Mesendoderm (in vitro differentiated cells): Measurements from ENCODE around the gene TNRC6C.

Source experiments
- DNase-seq: peaks from one replicate; pipeline ENCODE4 v3.0.0; 2013
- H2AK5ac ChIP-seq: 2 replicates; pipeline ENCODE4 v1.6.1; 2013; ENCODE audit warnings: low read length, inconsistent platforms
- H2BK120ac ChIP-seq: 2 replicates; pipeline ENCODE4 v1.6.1; 2013; ENCODE audit warnings: low read depth, mild to moderate bottlenecking, low read length, moderate library complexity, mixed read lengths
- H2BK15ac ChIP-seq: replicated peaks from 2 replicates; pipeline ENCODE4 v1.6.1; 2013; ENCODE audit warnings: low read depth, mild to moderate bottlenecking, moderate library complexity
- H2BK5ac ChIP-seq: 2 replicates; pipeline ENCODE4 v1.6.1; 2013; ENCODE audit warnings: low read length, inconsistent platforms
- H3K18ac ChIP-seq: 2 replicates; pipeline ENCODE4 v1.6.1; 2013; ENCODE audit warnings: mild to moderate bottlenecking, low read length, mixed read lengths
- H3K23ac ChIP-seq: one replicate; pipeline ENCODE4 v1.6.1; 2013; ENCODE audit warnings: low read length
- H3K27ac ChIP-seq: 2 replicates; pipeline ENCODE4 v1.5.1; 2013; ENCODE audit warnings: low read depth, mild to moderate bottlenecking, inconsistent platforms, low read length, moderate library complexity
- H3K27me3 ChIP-seq: 2 replicates; pipeline ENCODE4 v1.6.1; 2013; ENCODE audit warnings: low read length, control low read depth, mild to moderate bottlenecking, inconsistent platforms; ENCODE audit not compliant: insufficient read depth, poor library complexity
- H3K36me3 ChIP-seq: 2 replicates; pipeline ENCODE4 v1.6.1; 2013; ENCODE audit warnings: low read length, inconsistent platforms; ENCODE audit not compliant: control insufficient read depth, insufficient read depth
- H3K4ac ChIP-seq: one replicate; pipeline ENCODE4 v1.6.1; 2013; ENCODE audit warnings: low read depth, mild to moderate bottlenecking, low read length, moderate library complexity
- H3K4me1 ChIP-seq: 2 replicates; pipeline ENCODE4 v1.6.1; 2013; ENCODE audit warnings: low read depth, low read length, inconsistent platforms; ENCODE audit not compliant: control insufficient read depth
- H3K4me2 ChIP-seq: 2 replicates; pipeline ENCODE4 v1.6.1; 2013; ENCODE audit warnings: low read length
- H3K4me3 ChIP-seq: 2 replicates; pipeline ENCODE4 v1.5.1; 2013; ENCODE audit warnings: mild to moderate bottlenecking, low read length
- H3K56ac ChIP-seq: one replicate; pipeline ENCODE4 v1.6.1; 2013; ENCODE audit warnings: low read length
- H3K79me1 ChIP-seq: 2 replicates; pipeline ENCODE4 v1.6.1; 2013; ENCODE audit warnings: low read length, inconsistent platforms
- H3K79me2 ChIP-seq: 2 replicates; pipeline ENCODE4 v1.6.1; 2013; ENCODE audit warnings: mild to moderate bottlenecking, low read length; ENCODE audit not compliant: control insufficient read depth, insufficient read depth
- H3K9ac ChIP-seq: 2 replicates; pipeline ENCODE4 v1.6.1; 2013; ENCODE audit warnings: low read length, inconsistent platforms
- H4K5ac ChIP-seq: one replicate; pipeline ENCODE4 v1.6.1; 2013; ENCODE audit warnings: low read length
- H4K8ac ChIP-seq: one replicate; pipeline ENCODE4 v1.6.1; 2013; ENCODE audit warnings: low read depth, mild to moderate bottlenecking, control low read depth, low read length, moderate library complexity
- WGBS: extraction: QIAGEN DNeasy Blood & Tissue Kit; methylation state at CpG from one replicate; pipeline ENCODE4 v1.1.7; 2013; ENCODE audit warnings: low lambda C conversion rate, missing lambda C conversion rate; ENCODE audit not compliant: insufficient coverage; ENCODE audit errors: extremely low coverage; 5-methylcytosine and 5-hydroxymethylcytosine counted together

Gene TNRC6C

DNA sequence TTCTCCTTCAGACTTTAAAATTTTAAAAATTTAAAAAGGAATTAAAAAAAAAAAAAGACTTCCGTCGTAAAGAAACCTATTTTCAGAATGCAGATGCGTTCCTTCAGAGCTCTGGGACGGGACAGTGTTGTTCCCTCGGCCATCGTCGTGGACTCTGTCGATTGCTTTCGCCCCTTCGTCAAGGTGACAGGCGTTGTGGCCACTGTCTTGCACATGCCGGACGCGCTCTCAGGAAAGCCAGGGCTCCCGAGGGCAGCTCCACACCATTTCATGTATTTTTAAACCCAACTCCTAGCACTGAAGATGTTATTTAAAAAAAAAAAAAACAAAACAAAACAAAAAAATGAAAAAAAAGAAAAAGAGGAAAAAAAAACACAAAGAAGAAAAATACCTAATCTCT, 147.7 kb downstream of the TNRC6C start:
- Histone ChIP-seq H3K56ac (no peak overlapping the region), H3K36me3 (no peaks in the 10 kb centered on the region), H2AK5ac (no peak overlapping the region), H3K4me1 (no peaks in the 10 kb centered on the region), H2BK5ac (no peak overlapping the region), H3K27ac (no peak overlapping the region), H3K79me1 (no peaks in the 10 kb centered on the region), H3K23ac (no peak overlapping the region), H3K4me3 (no peak overlapping the region), H3K9ac (no peak overlapping the region), H3K4ac (no peak overlapping the region), H2BK120ac (no peak overlapping the region), H2BK15ac (no peak overlapping the region), H3K18ac (no peak overlapping the region), H4K5ac (no peak overlapping the region), H3K79me2 (no peaks in the 10 kb centered on the region), H4K8ac (no peak overlapping the region), H3K27me3 (no peaks in the 10 kb centered on the region), H3K4me2 (no peak overlapping the region)
- no peak for DNase-seq
- WGBS, result no CpG with 5 or more reads among the region's 15 CpGs

DNA sequence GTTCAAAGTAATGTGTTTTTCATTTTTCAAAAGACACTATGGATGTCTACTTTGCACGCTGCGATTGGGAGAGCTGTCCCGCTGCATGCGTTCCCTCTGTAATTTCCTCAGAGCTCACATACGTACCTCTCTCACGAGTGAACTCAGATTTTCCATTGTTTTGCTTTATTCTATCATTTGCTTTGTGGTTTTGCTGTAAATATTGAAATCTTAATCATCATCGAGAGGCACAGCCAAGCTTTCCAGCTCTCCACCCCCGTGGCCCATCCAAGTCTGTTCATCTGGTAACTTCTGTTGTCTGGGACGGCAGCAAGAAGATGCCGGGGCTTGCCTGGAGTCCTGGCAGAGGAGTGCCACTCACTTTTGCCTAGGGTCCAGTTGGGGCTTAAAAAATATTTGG, 149.0 kb downstream of the TNRC6C start:
- Histone ChIP-seq H3K27me3 (no peaks in the 10 kb centered on the region), H4K8ac (no peak overlapping the region), H3K56ac (no peak overlapping the region), H3K9ac (no peak overlapping the region), H3K4ac (no peak overlapping the region), H3K27ac (no peak overlapping the region), H2BK15ac (no peak overlapping the region), H3K4me2 (no peak overlapping the region), H3K23ac (no peak overlapping the region), H4K5ac (no peak overlapping the region), H3K4me3 (no peak overlapping the region), H2BK120ac (no peak overlapping the region), H2AK5ac (no peak overlapping the region), H3K18ac (no peak overlapping the region), H3K79me2 (no peaks in the 10 kb centered on the region), H3K36me3 (peaks cover 3% of the 10 kb centered on the region), H3K4me1 (no peaks in the 10 kb centered on the region), H3K79me1 (peaks cover under 1% of the 10 kb centered on the region), H2BK5ac (no peak overlapping the region)
- DNase-seq, result no peak
- whole genome bisulfite sequencing, result no CpG with 5 or more reads among the region's 10 CpGs

DNA sequence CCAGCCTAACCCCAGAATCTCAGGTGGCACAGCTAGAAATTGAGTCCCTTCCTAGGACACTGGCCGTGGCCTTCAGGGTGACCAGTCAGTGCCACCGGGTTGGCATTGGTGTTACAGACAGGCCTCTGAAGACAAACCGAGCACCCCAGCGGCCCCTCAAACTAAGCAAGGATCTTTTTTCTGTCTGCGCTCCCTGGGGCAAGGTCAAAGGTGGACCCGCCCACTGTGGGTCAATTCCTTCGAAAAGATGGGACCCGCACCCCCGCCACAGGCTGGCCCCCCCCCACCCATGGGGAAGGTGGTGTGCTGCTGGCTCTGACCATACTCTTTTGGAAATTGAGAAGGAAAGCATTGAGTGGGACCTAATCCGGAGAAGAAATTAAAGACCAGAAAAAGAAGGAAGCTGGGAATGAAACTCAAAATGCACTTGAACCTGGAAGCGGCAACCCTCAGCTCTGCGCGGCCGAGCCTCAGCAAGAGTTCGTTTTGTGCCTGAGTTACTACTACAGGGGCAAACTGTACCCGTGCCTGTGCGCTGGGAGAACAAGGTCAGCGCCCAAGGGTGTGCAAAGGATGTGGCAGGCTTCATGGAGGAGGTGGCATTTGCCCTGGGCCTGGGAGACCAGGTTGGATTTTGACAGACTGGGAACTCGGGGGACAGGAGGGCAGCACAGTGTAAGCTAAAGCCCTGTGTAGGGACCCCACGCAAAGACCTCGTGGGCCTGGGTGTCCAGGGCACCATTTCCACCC, 149.6 kb downstream of the TNRC6C start:
- H2AK5ac ChIP-seq, result no peak overlapping the region
- H2BK15ac ChIP-seq, result no peak overlapping the region
- H3K18ac ChIP-seq, result no peak overlapping the region
- no CpG with 5 or more reads among the region's 21 CpGs for WGBS
- no peak overlapping the region for H3K9ac ChIP-seq
- H3K27ac ChIP-seq, result no peak overlapping the region
- no peaks in the 10 kb centered on the region for H3K27me3 ChIP-seq
- DNase-seq, result no peak
- H3K56ac ChIP-seq, result no peak overlapping the region
- no peak overlapping the region for H2BK120ac ChIP-seq
- peaks cover 3% of the 10 kb centered on the region for H3K36me3 ChIP-seq
- H3K79me1 ChIP-seq, result peaks cover 1% of the 10 kb centered on the region
- H3K4ac ChIP-seq, result no peak overlapping the region
- no peaks in the 10 kb centered on the region for H3K4me1 ChIP-seq
- no peak overlapping the region for H4K5ac ChIP-seq
- no peak overlapping the region for H3K4me2 ChIP-seq
- H2BK5ac ChIP-seq, result no peak overlapping the region
- no peak overlapping the region for H4K8ac ChIP-seq
- no peak overlapping the region for H3K23ac ChIP-seq
- no peaks in the 10 kb centered on the region for H3K79me2 ChIP-seq
- H3K4me3 ChIP-seq, result no peak overlapping the region

DNA sequence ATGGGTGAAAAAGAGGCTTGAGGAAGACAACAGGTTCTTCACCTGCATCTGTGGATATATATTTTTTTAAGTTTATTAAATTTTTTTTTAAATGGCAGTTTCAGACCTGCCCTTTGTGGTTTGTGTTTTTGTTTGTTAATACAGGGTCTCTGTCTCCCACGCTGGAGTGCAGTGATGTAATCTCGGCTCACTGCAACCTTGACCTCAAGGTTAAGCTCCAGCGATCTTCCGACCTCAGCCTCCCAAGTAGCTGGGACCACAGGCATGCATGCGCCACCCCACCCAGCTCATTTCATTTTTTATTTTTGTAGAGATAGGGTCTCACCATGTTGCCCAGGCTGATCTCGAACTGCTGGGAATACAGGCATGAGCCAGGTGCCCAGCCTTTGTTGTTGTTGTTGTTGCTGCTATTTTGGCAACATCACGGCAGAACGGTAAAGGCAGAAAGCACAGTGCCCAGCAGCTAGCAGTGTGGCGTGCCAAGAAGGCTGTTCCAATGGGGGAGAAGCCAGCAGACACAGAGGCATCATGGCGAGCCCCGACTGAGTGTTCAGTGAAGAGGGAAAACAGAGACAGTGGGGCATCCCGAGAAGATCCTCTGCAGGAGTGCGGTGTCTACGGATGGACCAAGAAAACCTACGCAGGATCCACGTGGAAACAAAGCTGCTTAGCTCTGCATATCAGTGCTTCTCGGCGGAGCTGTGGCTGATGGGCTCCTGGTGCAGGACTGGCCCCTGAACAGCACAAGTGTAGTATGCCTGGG, 150.4 kb downstream of the TNRC6C start:
- H3K79me2 ChIP-seq, result no peaks in the 10 kb centered on the region
- no peak overlapping the region for H2BK120ac ChIP-seq
- H3K27me3 ChIP-seq, result no peaks in the 10 kb centered on the region
- no peaks in the 10 kb centered on the region for H3K4me1 ChIP-seq
- peaks cover 1% of the 10 kb centered on the region for H3K79me1 ChIP-seq
- no peak overlapping the region for H4K8ac ChIP-seq
- H3K56ac ChIP-seq, result no peak overlapping the region
- no CpG with 5 or more reads among the region's 18 CpGs for WGBS
- no peak overlapping the region for H3K18ac ChIP-seq
- no peak overlapping the region for H3K27ac ChIP-seq
- no peak overlapping the region for H4K5ac ChIP-seq
- H3K23ac ChIP-seq, result no peak overlapping the region
- H3K4me2 ChIP-seq, result no peak overlapping the region
- H2BK5ac ChIP-seq, result no peak overlapping the region
- no peak overlapping the region for H3K9ac ChIP-seq
- peaks cover 9% of the 10 kb centered on the region for H3K36me3 ChIP-seq
- no peak overlapping the region for H3K4me3 ChIP-seq
- no peak overlapping the region for H2AK5ac ChIP-seq
- no peak overlapping the region for H3K4ac ChIP-seq
- H2BK15ac ChIP-seq, result no peak overlapping the region
- DNase-seq, result no peak

DNA sequence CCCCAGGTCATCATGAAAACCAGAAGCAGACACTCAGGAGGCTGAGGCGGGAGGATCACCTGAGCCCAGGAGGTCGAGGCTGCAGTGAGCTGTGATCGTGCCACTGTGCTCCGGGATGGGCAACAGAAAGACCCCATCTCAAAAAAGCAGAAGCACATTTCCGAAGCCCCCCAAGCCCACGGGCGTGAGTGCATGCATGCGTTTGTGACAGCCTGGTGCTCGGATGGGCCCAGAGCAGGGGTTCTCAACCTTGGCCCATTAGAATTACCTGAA, 150.9 kb downstream of the TNRC6C start:
- no peaks in the 10 kb centered on the region for H3K27me3 ChIP-seq
- H3K9ac ChIP-seq, result no peak overlapping the region
- no peak overlapping the region for H4K8ac ChIP-seq
- no peak overlapping the region for H2BK120ac ChIP-seq
- no peak overlapping the region for H3K23ac ChIP-seq
- no peak overlapping the region for H4K5ac ChIP-seq
- no peak for DNase-seq
- no peak overlapping the region for H3K27ac ChIP-seq
- H2BK15ac ChIP-seq, result no peak overlapping the region
- H2AK5ac ChIP-seq, result no peak overlapping the region
- H3K4me3 ChIP-seq, result no peak overlapping the region
- H3K79me2 ChIP-seq, result no peaks in the 10 kb centered on the region
- H3K4me2 ChIP-seq, result no peak overlapping the region
- H3K18ac ChIP-seq, result no peak overlapping the region
- WGBS, result no CpG with 5 or more reads among the region's 9 CpGs
- no peaks in the 10 kb centered on the region for H3K4me1 ChIP-seq
- H2BK5ac ChIP-seq, result no peak overlapping the region
- H3K36me3 ChIP-seq, result peaks cover 9% of the 10 kb centered on the region
- H3K79me1 ChIP-seq, result peaks cover 1% of the 10 kb centered on the region
- no peak overlapping the region for H3K4ac ChIP-seq
- H3K56ac ChIP-seq, result no peak overlapping the region
